ENCODE results near the gene CMSS1.

GRCh38 chr3:99833617-99834205 lies 16.0 kb downstream of the CMSS1 start:
- no peak for TF ChIP-seq USF1 (CRISPR knock-in tag; IDR thresholded peaks at IDR 0.05)
- TF ChIP-seq CTCF (IDR thresholded peaks at IDR 0.05), result no peak
- no peak for TF ChIP-seq ATF2 (CRISPR knock-in tag; IDR thresholded peaks at IDR 0.05; ENCODE audit: borderline replicate concordance, low read depth)
- no peak for TF ChIP-seq TEAD4 (CRISPR knock-in tag; IDR thresholded peaks at IDR 0.05)
- no peak for TF ChIP-seq ZMAT4 (CRISPR knock-in tag; IDR thresholded peaks at IDR 0.05)
- no peak for TF ChIP-seq ZNF396 (CRISPR knock-in tag; IDR thresholded peaks at IDR 0.05; ENCODE audit: borderline replicate concordance)
- no peak for TF ChIP-seq EMX1 (CRISPR knock-in tag; IDR thresholded peaks at IDR 0.05)
- TF ChIP-seq FOXJ3 (CRISPR knock-in tag; IDR thresholded peaks at IDR 0.05; ENCODE audit: borderline replicate concordance), result no peak
